WTC11 (cell line): ENCODE measurements around the gene ADRA2C.

ENCODE experiments used
- CBFB ChIP-seq: sonication (generic); formaldehyde crosslinking; IDR thresholded peaks from 2 replicates; pipeline ENCODE4 v1.8.1; 2022; ENCODE audit warnings: mild to moderate bottlenecking, low read depth, missing genetic modification reagents
- ETV6 ChIP-seq: sonication (generic); formaldehyde crosslinking; IDR thresholded peaks from 2 replicates; pipeline ENCODE4 v1.8.1; 2022; ENCODE audit warnings: mild to moderate bottlenecking, missing genetic modification reagents
- FOXP1 ChIP-seq: sonication (generic); formaldehyde crosslinking; IDR thresholded peaks from 2 replicates; pipeline ENCODE4 v1.8.0; 2022; ENCODE audit warnings: missing genetic modification reagents, mild to moderate bottlenecking, moderate library complexity, borderline replicate concordance
- TF ChIP-seq, protein P1 (sequence below): fragments of 200-600 bp; IDR thresholded peaks from 2 replicates; pipeline ENCODE4 v1.8.0; 2022; ENCODE audit warnings: antibody characterized with exemption
- TF ChIP-seq, protein P2 (sequence below): sonication (generic); formaldehyde crosslinking; IDR thresholded peaks from 2 replicates; pipeline ENCODE4 v1.8.1; 2022; ENCODE audit warnings: mild to moderate bottlenecking, moderate library complexity, missing genetic modification reagents
- TF ChIP-seq, protein P3 (sequence below): sonication (generic); formaldehyde crosslinking; IDR thresholded peaks from 2 replicates; pipeline ENCODE4 v1.8.1; 2023; ENCODE audit warnings: mild to moderate bottlenecking, missing genetic modification reagents, moderate library complexity

DNA sequence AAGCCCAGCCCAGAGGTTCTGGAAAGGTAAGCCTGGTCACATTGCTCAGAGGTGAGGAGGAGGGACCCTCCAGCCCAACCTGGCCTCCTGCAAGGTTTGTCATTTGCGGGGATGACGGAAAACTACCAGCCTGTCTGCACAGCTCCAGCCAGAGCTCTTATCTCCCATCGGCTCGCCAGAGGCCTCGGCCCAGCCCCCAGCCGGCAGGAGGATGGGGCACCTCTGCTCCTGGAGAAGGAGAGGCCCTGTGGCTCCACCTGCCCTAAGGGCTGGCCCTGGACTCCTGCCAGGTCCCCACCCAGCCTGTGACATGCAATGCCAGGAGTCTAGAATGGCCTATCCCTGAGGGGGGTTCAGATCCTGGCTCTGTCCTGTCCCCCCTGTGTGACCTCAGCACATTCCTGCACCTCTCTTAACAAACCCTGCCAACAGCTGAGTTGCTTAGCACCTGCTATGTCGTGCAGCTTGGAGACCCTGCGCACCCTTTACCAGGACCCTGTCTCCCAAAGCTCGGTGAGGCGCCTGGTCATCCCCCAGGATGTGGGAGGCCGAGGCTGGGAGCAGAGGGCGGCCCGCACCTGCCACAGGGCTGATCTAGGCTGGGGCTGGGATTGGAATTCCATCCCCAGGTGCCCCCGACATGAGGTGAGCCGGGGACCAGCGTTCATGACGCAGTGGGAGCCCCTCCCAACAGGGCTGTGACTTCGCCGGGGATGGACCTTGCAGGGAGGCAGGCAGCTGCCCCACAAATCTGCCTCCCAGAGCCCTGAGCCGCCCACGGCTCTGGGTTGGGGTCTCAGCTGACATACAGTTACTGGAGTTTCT lies 14.4 kb downstream of the ADRA2C start:
- TF ChIP-seq, protein P1, sequence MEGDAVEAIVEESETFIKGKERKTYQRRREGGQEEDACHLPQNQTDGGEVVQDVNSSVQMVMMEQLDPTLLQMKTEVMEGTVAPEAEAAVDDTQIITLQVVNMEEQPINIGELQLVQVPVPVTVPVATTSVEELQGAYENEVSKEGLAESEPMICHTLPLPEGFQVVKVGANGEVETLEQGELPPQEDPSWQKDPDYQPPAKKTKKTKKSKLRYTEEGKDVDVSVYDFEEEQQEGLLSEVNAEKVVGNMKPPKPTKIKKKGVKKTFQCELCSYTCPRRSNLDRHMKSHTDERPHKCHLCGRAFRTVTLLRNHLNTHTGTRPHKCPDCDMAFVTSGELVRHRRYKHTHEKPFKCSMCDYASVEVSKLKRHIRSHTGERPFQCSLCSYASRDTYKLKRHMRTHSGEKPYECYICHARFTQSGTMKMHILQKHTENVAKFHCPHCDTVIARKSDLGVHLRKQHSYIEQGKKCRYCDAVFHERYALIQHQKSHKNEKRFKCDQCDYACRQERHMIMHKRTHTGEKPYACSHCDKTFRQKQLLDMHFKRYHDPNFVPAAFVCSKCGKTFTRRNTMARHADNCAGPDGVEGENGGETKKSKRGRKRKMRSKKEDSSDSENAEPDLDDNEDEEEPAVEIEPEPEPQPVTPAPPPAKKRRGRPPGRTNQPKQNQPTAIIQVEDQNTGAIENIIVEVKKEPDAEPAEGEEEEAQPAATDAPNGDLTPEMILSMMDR = no peak
- TF ChIP-seq FOXP1 (no peak), CBFB (no peak), ETV6 (CRISPR knock-in tag) (no peak)
- TF ChIP-seq, protein P2, sequence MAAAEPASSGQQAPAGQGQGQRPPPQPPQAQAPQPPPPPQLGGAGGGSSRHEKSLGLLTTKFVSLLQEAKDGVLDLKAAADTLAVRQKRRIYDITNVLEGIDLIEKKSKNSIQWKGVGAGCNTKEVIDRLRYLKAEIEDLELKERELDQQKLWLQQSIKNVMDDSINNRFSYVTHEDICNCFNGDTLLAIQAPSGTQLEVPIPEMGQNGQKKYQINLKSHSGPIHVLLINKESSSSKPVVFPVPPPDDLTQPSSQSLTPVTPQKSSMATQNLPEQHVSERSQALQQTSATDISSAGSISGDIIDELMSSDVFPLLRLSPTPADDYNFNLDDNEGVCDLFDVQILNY (CRISPR knock-in tag) = no peak
- TF ChIP-seq, protein P3, sequence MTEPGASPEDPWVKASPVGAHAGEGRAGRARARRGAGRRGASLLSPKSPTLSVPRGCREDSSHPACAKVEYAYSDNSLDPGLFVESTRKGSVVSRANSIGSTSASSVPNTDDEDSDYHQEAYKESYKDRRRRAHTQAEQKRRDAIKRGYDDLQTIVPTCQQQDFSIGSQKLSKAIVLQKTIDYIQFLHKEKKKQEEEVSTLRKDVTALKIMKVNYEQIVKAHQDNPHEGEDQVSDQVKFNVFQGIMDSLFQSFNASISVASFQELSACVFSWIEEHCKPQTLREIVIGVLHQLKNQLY = no peak
